T-helper 2 cell treated with Interferon-gamma antibody and Interleukin-4, amounts not matched to agents 100 ng/mL and 5 ng/mL, for 36 hours (primary cell): ENCODE data around the gene CSRP1. TPM values are rescaled to one million over a fixed set of nuclear protein-coding genes. Genes with fewer than 3 reads are reported as not detected.
"Not testable (repeated sequence)": the region's sequence is repeated elsewhere in the genome, so short reads cannot be mapped to it uniquely, and the experiment has no call there.

Experiments
- intact Hi-C: fragments of 100-400 bp; cut with micrococcal nuclease; formaldehyde crosslinking; loops from one replicate; pipeline ENCODE4 v1.15.1; 2023
- total RNA-seq: library from RNA; stranded (reverse); gene quantifications from 2 replicates; pipeline ENCODE4 v1.2.3, GENCODE V29; 2022

The CSRP1 gene
- total RNA-seq, 1 donor from 2014 or later = 83.6 TPM

DNA sequence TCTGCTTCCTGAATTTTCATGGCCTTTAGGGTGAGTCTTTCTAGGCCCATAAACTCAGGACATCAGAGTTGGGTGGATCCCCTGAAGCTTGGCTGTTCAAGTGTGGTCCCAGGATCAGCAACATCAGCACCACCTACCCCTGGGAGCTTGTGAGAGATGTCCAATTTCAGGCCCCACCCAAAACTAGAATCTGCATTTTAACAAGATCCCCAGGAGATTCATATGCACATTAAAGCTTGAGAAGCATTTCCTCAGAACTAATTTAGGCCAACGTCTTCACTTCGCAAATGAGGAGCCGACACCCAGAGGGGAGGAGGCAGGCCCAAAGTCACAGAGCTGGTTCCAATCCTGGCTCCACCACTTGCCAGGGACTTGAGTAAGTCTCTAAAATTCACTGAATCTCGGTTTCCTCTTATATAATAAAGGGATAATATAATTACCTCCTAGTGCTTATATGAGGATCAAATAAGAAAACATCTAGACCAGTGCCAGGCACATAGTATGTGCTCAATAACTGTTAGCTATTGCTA is 27.7 kb downstream of the CSRP1 start:
- intact Hi-C loops = no loop called here

DNA sequence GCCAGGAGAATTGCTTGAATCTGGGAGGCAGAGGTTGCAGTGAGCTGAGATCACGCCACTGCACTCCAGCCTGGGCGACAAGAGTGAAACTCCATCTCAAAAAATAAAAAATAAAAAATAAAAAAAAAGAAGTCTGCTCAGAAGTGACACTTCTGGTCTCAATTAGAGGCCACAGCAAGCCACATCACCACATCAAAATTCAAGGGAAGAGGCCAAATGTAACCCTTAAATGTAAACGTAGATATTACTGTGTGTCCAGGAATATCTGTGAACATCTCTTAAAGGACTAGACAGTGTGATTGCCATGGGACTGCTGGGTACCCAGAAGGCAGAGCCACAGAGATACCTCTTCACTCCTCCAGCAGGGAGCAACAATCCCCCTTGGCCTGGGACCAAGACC is 28.3 kb downstream of the CSRP1 start:
- intact Hi-C loops = not testable (repeated sequence)

- intact Hi-C loops = no loop called here
Measured at GRCh38 chr1:201476670-201477344, 30.1 kb downstream of the CSRP1 start.

GRCh38 chr1:201475915-201476669 is 30.8 kb downstream of the CSRP1 start:
- intact Hi-C loops = no loop called here

DNA sequence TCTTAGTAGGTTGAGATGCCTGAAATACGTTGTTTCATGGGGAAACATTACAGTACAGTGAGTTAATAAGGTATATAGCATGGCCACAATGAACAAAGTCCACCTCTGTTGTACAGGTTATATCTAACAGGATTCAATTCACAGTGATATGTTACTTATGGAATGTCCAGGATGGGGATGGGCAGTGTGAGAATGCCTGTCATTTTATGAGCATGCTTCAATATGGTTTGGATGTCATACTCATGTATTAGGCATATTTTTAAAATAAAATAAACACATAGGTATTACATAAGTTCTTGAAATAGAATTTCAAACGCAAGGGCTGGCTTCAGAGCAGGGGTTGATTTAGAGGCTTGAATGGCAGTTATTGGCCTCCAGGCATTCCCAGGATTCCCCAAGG is 31.8 kb downstream of the CSRP1 start:
- intact Hi-C loops = no loop called here

DNA sequence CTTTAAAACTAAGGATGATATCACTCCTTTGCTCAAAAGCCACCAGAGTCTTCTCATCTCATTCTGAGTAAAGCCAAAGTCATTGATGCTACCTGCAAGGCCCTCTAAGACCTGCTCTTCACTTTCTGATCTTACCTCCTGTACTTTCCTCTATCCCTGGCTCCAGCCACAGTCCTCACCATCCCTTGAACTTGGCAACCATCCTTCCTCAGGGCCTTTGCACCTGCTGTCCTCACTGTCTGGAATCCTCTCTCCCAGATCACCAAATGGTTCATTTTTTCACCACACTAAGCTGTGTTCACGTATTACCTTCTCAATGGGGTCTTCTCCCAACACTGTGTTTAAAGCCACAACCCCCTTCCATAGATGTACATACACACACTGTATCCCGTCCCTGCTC is 33.6 kb downstream of the CSRP1 start:
- intact Hi-C loops = no loop called here

DNA sequence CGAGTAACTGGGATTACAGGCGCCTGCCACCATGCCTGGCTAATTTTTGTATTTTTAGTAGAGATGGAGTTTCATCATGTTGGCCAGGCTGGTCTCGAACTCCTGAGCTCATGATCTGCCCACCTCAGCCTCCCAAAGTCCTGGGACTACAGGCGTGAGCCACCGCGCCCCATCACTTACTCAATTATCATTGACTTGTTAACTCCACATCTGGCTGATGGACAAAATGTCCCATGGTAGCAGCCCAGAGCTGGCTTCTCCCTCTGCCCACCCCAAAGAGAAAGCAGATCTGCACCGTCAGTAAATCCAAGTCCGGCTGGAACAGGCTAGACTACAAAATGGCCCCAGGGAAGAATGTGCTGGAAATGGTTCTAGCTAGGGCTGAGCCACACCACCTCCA is 34.6 kb downstream of the CSRP1 start:
- intact Hi-C loops = not testable (repeated sequence)

DNA sequence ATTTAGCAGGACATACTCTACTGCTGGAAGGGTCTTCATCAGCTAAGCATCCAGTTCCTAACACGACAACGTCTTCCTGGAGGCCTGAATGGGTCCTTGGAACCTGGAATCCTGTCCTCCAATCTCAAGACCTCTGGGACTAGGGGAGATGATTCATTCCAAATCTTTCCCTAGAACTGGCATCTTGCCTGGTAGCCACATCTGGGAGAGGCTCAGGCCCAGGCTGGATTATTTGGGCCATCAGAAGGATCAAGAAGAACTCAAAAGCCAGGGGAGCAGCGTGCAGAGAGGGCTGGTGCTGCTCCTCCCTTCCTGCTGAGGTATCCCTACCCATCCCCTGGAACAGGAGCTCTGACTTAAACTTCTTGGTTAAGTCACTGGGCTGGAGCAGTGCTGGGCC is 35.2 kb downstream of the CSRP1 start:
- intact Hi-C loops = no loop called here

DNA sequence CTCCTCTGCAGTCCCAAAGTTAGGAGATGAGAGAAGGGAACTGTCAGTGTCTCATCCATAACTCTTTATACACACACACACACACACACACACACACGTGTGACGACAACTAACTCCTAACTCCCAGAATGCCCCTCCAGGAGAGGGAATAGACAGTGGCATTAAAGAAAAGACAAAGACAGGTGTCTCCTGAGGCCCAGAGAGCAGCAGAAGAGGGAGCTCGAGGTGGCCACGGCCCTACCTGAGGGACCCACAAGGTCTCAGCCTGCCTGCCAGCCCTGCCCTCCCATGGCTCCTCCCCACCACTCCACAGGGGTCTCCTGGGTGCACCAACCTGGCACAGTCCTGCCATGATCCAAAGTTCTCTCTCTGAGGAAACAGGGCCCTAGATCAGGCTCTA is 36.3 kb downstream of the CSRP1 start:
- intact Hi-C loops = no loop called here

DNA sequence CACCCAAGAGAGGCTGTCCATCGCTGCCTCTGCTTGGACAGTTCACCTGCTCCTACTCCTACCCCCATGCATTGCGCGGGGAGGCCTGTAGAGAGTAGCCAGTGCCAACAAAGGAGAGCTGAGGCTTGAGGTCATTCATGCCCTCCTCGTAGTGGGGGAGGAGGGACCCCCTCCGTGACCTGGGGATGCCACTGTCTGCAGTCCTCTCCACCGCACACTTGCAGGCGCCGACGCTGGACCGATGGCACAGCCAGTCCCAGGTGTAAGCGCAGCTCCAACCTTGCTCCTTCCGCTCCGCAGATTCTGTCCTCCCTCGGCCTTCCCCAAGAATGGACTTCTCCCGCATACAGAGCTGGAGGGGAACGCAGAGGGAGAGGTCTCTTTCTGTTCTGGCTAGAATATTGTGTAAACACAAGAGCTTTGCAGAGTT is 37.3 kb downstream of the CSRP1 start:
- intact Hi-C loops = loop anchor here (1.0 to 5.0 kb wide), 3 partner anchors 11 to 38 kb away; partner anchors contain the start of gene CSRP1

DNA sequence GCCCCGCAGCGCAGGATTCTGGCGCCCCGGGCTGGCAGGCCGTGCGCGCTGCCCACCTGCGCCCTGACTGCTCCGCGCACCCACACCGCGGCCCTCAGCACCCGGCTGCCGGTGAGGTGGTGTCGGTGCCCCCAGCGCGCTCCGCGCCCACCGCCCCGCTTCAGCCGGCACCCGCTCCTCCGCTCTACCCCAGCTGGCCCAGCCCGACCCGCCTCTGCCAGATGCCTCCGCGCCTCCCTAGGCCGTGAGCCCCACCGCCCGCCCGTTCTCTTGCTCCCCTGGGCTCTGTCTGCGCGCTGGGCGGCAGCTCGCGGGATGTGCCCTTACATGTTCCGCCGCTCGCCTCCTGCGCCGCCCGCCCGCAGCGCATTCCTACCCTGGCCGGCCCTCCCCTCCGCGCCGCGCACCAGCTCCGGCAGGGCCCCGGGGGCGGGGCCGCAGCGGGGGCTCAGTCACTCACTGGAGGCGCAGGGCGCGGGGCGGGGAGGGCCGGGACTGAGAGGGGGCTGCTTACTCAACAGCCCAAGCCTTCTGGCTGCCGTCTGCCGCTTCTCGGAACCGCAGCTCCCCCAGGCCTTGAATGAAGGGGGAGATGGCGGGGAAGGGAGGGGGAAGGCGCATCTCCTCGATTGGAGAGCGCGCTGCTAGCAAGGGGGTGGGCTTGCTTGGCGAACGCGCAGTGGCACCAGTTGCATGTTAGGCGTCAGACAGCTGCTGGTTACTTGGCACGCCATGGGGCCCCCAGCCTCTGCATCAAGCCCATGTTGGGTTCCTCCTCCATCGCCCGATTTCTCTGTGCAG is 37.9 kb downstream of the CSRP1 start, which contains the start of gene PHLDA3:
Gene PHLDA3 (minus strand): TSS at position 345 of the 801 bp plus-strand sequence. CDS start 402 bp downstream, outside the sequence.
- intact Hi-C loops = loop anchor here (1.0 to 5.0 kb wide), 3 partner anchors 11 to 38 kb away; partner anchors contain the start of gene CSRP1

DNA sequence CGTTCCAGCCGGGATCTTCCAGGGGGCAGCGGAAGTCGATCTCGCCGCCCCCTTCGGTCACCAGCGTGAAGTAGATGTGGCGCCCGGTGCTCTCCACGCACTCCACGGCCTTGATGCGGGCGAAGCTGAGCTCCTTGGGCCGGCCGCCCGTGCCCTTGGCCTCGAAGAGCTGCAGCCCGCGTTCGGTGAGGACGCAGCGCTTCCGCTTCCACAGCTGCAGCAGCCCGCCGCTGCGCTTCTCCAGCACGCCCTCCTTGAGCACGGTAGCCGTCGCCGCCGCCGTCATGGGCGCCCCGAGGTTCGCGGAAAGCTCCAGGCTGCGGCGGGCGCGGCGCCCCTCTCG is 38.5 kb downstream of the CSRP1 start:
- intact Hi-C loops = loop anchor here (2.0 to 5.0 kb wide), 2 partner anchors 14 to 39 kb away; partner anchors contain the start of gene CSRP1

DNA sequence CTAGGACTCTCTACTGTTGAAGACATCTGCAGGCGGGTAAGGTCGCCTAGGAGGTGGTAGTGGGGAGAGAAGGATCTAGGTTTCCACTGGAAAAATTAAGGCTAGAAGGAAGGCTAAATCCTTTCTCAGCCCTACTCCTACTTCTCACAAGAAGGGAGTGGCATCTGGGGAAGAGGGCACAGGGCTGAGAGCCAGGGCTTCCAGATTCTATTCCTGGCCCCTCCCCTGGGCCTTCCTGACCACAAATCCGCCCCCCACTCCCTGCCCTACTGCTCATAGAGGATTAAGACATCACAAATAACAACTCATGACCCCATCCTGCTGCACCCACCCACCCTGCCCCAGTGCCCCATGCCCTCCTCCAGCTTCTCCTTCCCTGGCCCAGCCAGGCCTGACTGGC is 40.4 kb downstream of the CSRP1 start:
- intact Hi-C loops = loop anchor here (5.0 kb wide), 1 partner anchor 41 kb away; the partner anchor contains the start of gene CSRP1

DNA sequence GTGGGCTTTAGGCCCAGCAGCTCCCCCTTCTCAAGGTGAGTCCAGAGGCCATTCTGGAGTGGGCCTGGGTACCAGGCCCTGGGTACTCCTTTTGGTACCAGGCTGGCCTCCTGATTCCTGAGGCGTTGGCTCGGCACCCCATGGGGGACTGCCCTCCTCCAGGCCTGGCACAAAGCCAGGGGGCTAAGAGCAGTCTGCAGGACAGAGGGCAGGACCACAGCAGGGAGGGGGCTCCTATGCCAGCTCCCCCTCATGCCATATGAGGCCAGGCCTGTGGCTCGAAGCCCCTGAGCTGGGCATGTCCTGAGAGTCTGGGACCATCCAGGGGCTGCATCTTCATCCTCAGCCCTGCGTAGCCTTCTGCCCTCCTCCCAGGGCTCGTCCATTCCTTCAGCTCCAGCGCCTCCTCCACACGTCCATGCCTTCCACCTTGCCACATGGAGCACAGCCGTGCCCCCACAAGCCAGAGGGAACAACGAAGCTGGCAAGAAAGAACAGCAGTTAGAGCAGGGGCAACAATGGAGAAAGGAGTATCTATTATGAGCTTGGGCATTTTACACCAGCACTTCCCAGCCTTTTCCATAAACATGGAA is 41.1 kb downstream of the CSRP1 start:
- intact Hi-C loops = loop anchor here (5.0 kb wide), 1 partner anchor 42 kb away; the partner anchor contains the start of gene CSRP1

GRCh38 chr1:201463071-201463552 is 43.8 kb downstream of the CSRP1 start:
- intact Hi-C loops = no loop called here

DNA sequence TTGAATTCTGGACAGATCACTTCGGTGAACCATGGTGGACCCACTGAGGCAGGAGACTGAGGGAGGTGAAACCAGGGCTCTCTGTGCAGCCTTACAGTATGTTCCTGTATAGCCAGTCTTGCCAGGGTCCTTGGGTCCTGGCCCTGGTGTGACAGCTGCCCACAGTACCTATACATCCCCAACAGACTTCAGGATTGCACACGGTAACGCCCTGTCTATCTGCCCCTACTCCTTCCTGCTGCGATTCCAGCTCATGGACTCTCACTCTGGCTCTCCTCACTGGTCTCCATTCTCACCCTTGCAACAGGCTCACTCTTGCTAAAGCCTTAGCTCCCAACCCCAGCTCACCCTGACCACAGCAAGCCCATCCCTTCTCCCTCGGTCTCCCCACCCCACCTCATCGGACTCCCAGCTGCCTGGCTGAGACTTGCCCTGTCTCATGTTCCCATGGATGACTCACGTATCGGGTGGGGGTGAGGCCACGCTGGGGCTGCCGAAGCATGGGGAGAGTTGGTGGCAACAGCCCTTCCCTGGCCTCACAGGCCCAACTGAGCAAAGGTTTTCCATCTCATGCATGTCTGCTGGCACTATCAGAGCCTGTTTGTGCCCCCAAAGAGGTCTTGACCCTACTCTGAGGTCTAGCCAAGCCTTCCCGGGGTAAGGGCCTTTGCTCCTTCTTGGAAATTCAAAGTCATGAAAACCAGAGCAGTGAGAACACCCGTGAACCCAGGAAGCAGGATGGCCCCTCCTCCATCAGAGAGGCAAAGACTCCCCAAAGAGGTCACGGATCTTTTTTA is 45.1 kb downstream of the CSRP1 start:
- intact Hi-C loops = no loop called here

DNA sequence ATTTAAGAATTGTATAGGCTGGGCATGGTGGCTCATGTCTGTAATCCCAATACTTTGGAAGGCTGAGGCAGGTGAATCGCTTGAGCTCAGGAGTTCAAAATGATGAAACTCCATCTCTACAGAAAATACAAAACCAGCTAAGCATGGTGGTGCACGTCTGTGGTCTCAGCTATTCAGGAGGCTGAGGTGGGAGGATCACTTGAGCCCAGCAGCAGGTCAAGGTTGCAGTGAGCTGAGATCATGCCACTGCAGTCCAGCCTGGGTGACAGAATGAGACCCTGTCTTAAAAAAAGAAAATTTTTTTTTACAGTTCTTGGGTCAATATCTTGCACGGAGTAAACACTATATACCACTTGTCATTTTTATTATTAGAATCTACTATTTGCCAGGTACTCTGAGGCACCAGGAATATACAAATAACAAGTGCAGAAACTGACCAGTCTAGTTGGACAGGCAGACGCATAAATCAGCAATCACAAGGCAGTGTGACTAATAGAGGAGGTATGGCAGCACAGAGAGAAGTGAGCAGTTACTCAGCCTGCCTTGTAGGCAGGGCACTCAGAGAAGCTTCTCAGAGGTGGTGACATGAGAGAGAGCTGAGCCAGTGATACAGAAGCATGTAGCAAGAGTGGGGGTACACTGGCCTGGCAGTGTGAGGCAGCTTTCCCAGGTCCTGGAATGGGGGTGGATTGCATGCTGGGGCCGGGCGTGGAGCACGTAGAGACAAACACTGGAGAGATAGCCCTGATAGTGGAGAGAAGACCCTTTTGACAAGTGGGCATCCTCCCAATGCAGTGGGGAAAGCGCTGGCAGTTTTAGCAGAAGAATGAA is 45.9 kb downstream of the CSRP1 start:
- intact Hi-C loops = no loop called here

DNA sequence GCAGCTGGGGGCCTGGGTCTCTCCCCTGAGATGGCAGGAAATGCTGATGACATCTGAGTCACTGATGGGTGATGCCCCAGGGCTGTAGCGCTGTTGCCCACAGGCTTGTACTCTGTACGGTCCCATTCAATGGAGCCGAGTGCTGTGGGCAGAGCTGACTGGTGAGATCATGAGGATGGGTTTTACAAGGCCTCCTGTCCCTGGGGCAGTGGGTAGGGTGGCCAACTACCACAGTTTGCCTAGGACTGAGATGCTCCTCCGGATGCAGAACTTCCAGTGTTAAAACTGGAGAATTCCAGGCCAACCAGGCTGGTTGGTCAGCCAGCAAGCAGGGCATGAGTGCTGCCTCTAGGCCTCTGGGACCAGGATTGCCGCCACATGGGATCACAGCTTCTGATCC is 47.1 kb downstream of the CSRP1 start:
- intact Hi-C loops = no loop called here

DNA sequence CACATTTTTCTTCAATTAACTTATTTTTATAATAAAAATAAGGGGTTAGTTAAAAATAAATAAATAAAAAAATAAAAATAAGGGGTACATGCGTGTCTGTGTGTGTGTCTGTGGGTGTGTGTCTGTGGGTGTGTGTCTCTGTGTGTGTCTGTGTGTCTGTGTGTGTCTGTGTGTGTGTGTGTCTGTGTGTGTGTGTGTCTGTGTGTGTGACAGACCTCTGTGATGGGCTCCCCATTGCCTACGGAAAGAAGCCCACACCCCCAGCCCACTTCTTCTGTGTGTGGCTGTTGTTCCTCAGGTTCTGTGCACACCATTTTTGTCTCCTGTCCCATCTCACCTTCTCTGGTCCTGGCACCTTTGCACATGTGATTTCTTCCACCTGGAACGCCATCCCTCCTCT is 47.9 kb downstream of the CSRP1 start:
- intact Hi-C loops = no loop called here
